Neural progenitor cell (in vitro differentiated cells): ENCODE measurements around the gene TMOD4. TPM values are rescaled to one million over a fixed set of nuclear protein-coding genes. Genes with fewer than 3 reads are reported as not detected.

Experiments used
- DNase-seq: peaks from one replicate; pipeline ENCODE4 v3.0.0-alpha.2; 2016; ENCODE audit warnings: low spot score
- H2AFZ ChIP-seq: fragments of 200-600 bp; sonication (generic); replicated peaks from 2 replicates; pipeline ENCODE4 v1.6.1; 2016; ENCODE audit warnings: antibody characterized with exemption
- H3F3A ChIP-seq: fragments of 200-600 bp; sonication (generic); 2 replicates; pipeline ENCODE4 v1.6.1; 2016; ENCODE audit warnings: antibody characterized with exemption, low read depth
- H3K27ac ChIP-seq: fragments of 200-600 bp; sonication (generic); 2 replicates; pipeline ENCODE4 v1.5.1; 2016; ENCODE audit warnings: mild to moderate bottlenecking
- H3K27me3 ChIP-seq: fragments of 200-600 bp; sonication (generic); 2 replicates; pipeline ENCODE4 v1.6.1; 2016; ENCODE audit warnings: mild to moderate bottlenecking, moderate library complexity
- H3K36me3 ChIP-seq: fragments of 200-600 bp; sonication (generic); 2 replicates; pipeline ENCODE4 v1.5.1; 2016
- H3K4me1 ChIP-seq: fragments of 200-600 bp; sonication (generic); 2 replicates; pipeline ENCODE4 v1.6.1; 2016; ENCODE audit warnings: mixed run types
- H3K4me2 ChIP-seq: fragments of 200-600 bp; sonication (generic); 2 replicates; pipeline ENCODE4 v1.6.1; 2016
- H3K4me3 ChIP-seq: fragments of 200-600 bp; sonication (generic); 2 replicates; pipeline ENCODE4 v1.5.1; 2016
- H3K79me2 ChIP-seq: fragments of 200-600 bp; sonication (generic); 2 replicates; pipeline ENCODE4 v1.6.1; 2016; ENCODE audit warnings: low read depth
- H3K9ac ChIP-seq: fragments of 200-600 bp; sonication (generic); 2 replicates; pipeline ENCODE4 v1.6.1; 2016
- H3K9me3 ChIP-seq: fragments of 200-600 bp; sonication (generic); 2 replicates; pipeline ENCODE4 v1.5.1; 2016; ENCODE audit warnings: low read depth
- H4K20me1 ChIP-seq: fragments of 200-600 bp; sonication (generic); 2 replicates; pipeline ENCODE4 v1.6.1; 2016; ENCODE audit warnings: low read depth
- H3K27ac Mint-ChIP-seq: 3 replicates; pipeline ENCODE4 v1.8.0; 2021; ENCODE audit warnings: mixed read lengths
- H3K27me3 Mint-ChIP-seq: 2 replicates; pipeline ENCODE4 v1.8.0; 2022; ENCODE audit warnings: low read depth, mild to moderate bottlenecking, inconsistent platforms, moderate library complexity, mixed read lengths; ENCODE audit not compliant: insufficient read depth
- H3K36me3 Mint-ChIP-seq: 3 replicates; pipeline ENCODE4 v1.8.0; 2021; ENCODE audit warnings: mixed read lengths
- H3K4me1 Mint-ChIP-seq: 3 replicates; pipeline ENCODE4 v1.8.0; 2021; ENCODE audit warnings: mixed read lengths
- H3K4me3 Mint-ChIP-seq: 3 replicates; pipeline ENCODE4 v1.8.0; 2021; ENCODE audit warnings: mild to moderate bottlenecking, moderate library complexity, mixed read lengths
- H3K9me3 Mint-ChIP-seq: 3 replicates; pipeline ENCODE4 v1.8.0; 2020; ENCODE audit warnings: mixed read lengths
- EZH2 ChIP-seq: fragments of 200-600 bp; sonication (generic); IDR thresholded peaks from 2 replicates; pipeline ENCODE4 v1.6.1; 2017; ENCODE audit warnings: antibody characterized with exemption, mild to moderate bottlenecking, moderate library complexity
- EZH2phosphoT487 ChIP-seq: fragments of 200-600 bp; sonication (generic); IDR thresholded peaks from 2 replicates; pipeline ENCODE4 v1.6.1; 2017; ENCODE audit warnings: antibody characterized with exemption
- total RNA-seq: library from RNA; depleted of rRNA; stranded (reverse); fragments of >200 nt; gene quantifications from 2 replicates; pipeline ENCODE4 v1.2.3, GENCODE V29; 2015; ENCODE audit warnings: low replicate concordance
- TF ChIP-seq, protein P1 (sequence below): fragments of 200-600 bp; sonication (generic); IDR thresholded peaks from 2 replicates; pipeline ENCODE4 v1.5.1; 2017; ENCODE audit warnings: antibody characterized with exemption, mild to moderate bottlenecking

Gene TMOD4
- total RNA-seq, 1 donor from 2014 or later, result not detected

DNA sequence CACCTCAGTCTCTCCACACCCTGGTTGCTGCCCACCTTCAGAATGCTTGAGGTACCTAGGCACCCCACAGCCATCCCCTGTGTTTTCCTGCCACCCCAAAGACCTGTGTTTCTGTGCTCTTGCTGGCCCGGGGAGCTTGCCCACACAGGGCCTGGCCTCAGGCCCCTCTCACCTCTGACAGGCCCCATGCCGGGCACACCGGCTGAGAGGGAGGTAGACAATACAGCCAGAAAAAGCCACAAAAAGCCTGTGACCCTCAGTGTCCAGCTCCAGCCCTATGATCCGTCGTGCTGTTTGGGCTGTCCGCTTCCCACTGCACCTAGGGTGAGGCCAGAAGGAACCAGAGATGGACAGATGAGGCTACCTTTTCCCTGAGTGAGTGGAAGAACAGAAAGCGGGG lies 40.8 kb downstream of the TMOD4 start:
- Histone ChIP-seq H3K36me3 (no peaks in the 10 kb centered on the region), H3K79me2 (no peaks in the 10 kb centered on the region), H2AFZ (no peak overlapping the region), H4K20me1 (no peaks in the 10 kb centered on the region), H3F3A (peaks cover 24% of the 10 kb centered on the region), H3K9me3 (no peaks in the 10 kb centered on the region), H3K27ac (no peak overlapping the region), H3K4me2 (no peak overlapping the region), H3K9ac (no peak overlapping the region), H3K27me3 (peaks cover 47% of the 10 kb centered on the region), H3K4me3 (no peak overlapping the region), H3K4me1 (peaks cover 11% of the 10 kb centered on the region)
- Mint-ChIP-seq H3K4me3 (no peak overlapping the region), H3K4me1 (peaks cover 11% of the 10 kb centered on the region), H3K36me3 (peaks cover 34% of the 10 kb centered on the region), H3K27me3 (peaks cover 17% of the 10 kb centered on the region), H3K27ac (peak overlapping the region; percentile 60), H3K9me3 (no peaks in the 10 kb centered on the region)
- DNase-seq, result no peak
- TF ChIP-seq EZH2 (no peak), EZH2phosphoT487 (no peak)
- TF ChIP-seq, protein P1, sequence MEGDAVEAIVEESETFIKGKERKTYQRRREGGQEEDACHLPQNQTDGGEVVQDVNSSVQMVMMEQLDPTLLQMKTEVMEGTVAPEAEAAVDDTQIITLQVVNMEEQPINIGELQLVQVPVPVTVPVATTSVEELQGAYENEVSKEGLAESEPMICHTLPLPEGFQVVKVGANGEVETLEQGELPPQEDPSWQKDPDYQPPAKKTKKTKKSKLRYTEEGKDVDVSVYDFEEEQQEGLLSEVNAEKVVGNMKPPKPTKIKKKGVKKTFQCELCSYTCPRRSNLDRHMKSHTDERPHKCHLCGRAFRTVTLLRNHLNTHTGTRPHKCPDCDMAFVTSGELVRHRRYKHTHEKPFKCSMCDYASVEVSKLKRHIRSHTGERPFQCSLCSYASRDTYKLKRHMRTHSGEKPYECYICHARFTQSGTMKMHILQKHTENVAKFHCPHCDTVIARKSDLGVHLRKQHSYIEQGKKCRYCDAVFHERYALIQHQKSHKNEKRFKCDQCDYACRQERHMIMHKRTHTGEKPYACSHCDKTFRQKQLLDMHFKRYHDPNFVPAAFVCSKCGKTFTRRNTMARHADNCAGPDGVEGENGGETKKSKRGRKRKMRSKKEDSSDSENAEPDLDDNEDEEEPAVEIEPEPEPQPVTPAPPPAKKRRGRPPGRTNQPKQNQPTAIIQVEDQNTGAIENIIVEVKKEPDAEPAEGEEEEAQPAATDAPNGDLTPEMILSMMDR, result no peak

DNA sequence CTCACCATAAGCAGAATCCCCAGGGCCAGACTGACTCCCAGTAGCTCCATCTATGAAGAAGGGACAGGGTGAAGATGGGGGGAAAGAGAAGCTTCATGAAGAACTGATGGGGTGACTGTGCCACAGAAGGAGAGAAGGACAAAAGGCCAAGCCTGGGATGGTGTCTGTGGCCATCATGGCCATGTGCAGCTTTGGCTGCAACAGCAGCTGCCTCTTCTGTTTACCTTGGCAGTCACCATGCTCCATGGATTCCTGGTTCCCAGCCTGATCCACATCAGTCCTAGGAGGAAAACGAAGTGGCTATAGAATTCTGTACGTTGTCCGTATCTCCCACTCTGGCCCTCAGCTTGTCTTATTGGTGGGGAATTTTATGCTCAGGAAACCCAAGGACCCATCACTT lies 41.4 kb downstream of the TMOD4 start:
- no peak for DNase-seq
- Histone ChIP-seq H3K9ac (no peak overlapping the region), H3K9me3 (no peaks in the 10 kb centered on the region), H2AFZ (no peak overlapping the region), H3K27ac (no peak overlapping the region), H3K36me3 (no peaks in the 10 kb centered on the region), H3K4me3 (no peak overlapping the region), H3K4me2 (no peak overlapping the region), H3F3A (peaks cover 29% of the 10 kb centered on the region), H4K20me1 (no peaks in the 10 kb centered on the region), H3K27me3 (peaks cover 52% of the 10 kb centered on the region), H3K4me1 (peaks cover 11% of the 10 kb centered on the region), H3K79me2 (no peaks in the 10 kb centered on the region)
- Mint-ChIP-seq H3K4me1 (peaks cover 11% of the 10 kb centered on the region), H3K9me3 (no peaks in the 10 kb centered on the region), H3K4me3 (no peak overlapping the region), H3K27me3 (peaks cover 17% of the 10 kb centered on the region), H3K36me3 (peaks cover 30% of the 10 kb centered on the region), H3K27ac (no peak overlapping the region)
- TF ChIP-seq EZH2phosphoT487 (no peak), EZH2 (no peak)
- TF ChIP-seq, protein P1, result no peak

DNA sequence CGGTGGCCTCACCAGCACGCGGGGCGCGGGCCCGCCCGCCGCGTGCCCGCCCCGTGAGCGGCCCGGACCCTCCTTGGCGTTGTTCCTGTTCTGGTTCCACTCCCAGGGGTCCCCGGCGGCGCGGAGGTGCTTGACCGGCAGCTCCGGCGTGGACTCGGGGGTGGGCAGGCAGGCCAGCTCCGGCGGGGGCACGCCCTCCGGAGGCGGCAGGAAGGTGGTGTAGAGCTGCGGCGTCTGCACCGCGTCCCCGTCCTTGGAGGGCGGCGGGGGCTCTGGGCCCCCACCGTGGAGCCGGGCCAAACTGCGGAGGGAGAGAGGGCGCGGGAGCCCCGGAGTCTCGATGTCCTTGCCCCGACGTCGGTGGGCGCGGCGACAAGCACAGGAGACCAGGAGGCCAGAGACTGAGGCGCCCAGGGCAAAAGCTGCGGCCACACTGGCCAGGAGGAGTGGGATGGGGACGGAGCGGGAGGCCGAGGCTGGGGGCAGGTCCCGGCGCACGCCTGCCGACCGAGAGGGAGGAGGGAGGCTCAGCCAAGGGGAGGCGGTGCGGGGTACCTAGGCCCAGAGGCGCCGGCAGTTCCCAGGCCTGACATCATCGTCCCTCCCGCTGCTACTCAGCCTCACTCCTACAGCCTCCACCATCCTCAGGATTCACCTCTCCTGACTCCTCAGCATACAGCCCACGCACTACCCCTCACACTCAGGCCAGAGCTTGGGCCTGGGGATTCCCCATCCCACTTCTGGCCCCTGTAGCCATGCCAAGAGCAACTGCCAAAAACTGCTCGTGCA lies 42.6 kb downstream of the TMOD4 start:
- no peak overlapping the region for H2AFZ ChIP-seq
- peaks cover 27% of the 10 kb centered on the region for H3K36me3 Mint-ChIP-seq
- H3K4me1 ChIP-seq, result peaks cover 11% of the 10 kb centered on the region
- H3K9me3 ChIP-seq, result no peaks in the 10 kb centered on the region
- H3K9me3 Mint-ChIP-seq, result no peaks in the 10 kb centered on the region
- H3K9ac ChIP-seq, result no peak overlapping the region
- peak; percentile 41 for DNase-seq
- TF ChIP-seq, protein P1, result no peak
- TF ChIP-seq EZH2phosphoT487 (peak; percentile 3), EZH2 (no peak)
- peak overlapping the region; percentile 74 for H3K4me2 ChIP-seq
- peaks cover 11% of the 10 kb centered on the region for H3K4me1 Mint-ChIP-seq
- H3K27me3 Mint-ChIP-seq, result peaks cover 16% of the 10 kb centered on the region
- no peaks in the 10 kb centered on the region for H3K79me2 ChIP-seq
- H3K4me3 ChIP-seq, result peak overlapping the region; percentile 25
- H3K27me3 ChIP-seq, result peaks cover 52% of the 10 kb centered on the region
- no peak overlapping the region for H3K27ac Mint-ChIP-seq
- H4K20me1 ChIP-seq, result no peaks in the 10 kb centered on the region
- H3F3A ChIP-seq, result peaks cover 29% of the 10 kb centered on the region
- H3K4me3 Mint-ChIP-seq, result no peak overlapping the region
- H3K27ac ChIP-seq, result no peak overlapping the region
- H3K36me3 ChIP-seq, result no peaks in the 10 kb centered on the region
